Measurements from ENCODE around the gene CLRN2. TPM values are rescaled to one million over a fixed set of nuclear protein-coding genes. Genes with fewer than 3 reads are reported as not detected.
A peak's percentile ranks its signal among the peaks of the same experiment; 100 is the strongest.

CLRN2 gene, protein sequence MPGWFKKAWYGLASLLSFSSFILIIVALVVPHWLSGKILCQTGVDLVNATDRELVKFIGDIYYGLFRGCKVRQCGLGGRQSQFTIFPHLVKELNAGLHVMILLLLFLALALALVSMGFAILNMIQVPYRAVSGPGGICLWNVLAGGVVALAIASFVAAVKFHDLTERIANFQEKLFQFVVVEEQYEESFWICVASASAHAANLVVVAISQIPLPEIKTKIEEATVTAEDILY
- total RNA-seq = not detected

GRCh38 chr4:17514865-17515264 lies at the start of gene CLRN2:
Gene CLRN2, plus strand, starts transcription at chr4:17515165. Its CDS starts 102 bp downstream, at chr4:17515267.
- no peak for DNase-seq (ENCODE audit: low spot score in 2 of 2)
- H3K4me1 ChIP-seq = peaks cover 0 to 8% of the 10 kb centered on the region in 2 donors
- no peaks in the 10 kb centered on the region for H3K36me3 ChIP-seq
- intact Hi-C loops (cut with DNase I; ENCODE audit: low total_unique reads) = no loop called here
- no peaks in the 10 kb centered on the region for H3K9me3 ChIP-seq
- H3K4me3 ChIP-seq = no peak within 1 kb of the TSS
- H3K27ac ChIP-seq = no peak within 1 kb of the TSS
- no peaks in the 10 kb centered on the region for H3K27me3 ChIP-seq
- no peak for TF ChIP-seq POLR2AphosphoS5 (IDR thresholded peaks at IDR 0.05)
- no peak for TF ChIP-seq POLR2A (IDR thresholded peaks at IDR 0.05)
- TF ChIP-seq, protein P1, sequence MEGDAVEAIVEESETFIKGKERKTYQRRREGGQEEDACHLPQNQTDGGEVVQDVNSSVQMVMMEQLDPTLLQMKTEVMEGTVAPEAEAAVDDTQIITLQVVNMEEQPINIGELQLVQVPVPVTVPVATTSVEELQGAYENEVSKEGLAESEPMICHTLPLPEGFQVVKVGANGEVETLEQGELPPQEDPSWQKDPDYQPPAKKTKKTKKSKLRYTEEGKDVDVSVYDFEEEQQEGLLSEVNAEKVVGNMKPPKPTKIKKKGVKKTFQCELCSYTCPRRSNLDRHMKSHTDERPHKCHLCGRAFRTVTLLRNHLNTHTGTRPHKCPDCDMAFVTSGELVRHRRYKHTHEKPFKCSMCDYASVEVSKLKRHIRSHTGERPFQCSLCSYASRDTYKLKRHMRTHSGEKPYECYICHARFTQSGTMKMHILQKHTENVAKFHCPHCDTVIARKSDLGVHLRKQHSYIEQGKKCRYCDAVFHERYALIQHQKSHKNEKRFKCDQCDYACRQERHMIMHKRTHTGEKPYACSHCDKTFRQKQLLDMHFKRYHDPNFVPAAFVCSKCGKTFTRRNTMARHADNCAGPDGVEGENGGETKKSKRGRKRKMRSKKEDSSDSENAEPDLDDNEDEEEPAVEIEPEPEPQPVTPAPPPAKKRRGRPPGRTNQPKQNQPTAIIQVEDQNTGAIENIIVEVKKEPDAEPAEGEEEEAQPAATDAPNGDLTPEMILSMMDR (IDR thresholded peaks at IDR 0.05) = no peak

DNA sequence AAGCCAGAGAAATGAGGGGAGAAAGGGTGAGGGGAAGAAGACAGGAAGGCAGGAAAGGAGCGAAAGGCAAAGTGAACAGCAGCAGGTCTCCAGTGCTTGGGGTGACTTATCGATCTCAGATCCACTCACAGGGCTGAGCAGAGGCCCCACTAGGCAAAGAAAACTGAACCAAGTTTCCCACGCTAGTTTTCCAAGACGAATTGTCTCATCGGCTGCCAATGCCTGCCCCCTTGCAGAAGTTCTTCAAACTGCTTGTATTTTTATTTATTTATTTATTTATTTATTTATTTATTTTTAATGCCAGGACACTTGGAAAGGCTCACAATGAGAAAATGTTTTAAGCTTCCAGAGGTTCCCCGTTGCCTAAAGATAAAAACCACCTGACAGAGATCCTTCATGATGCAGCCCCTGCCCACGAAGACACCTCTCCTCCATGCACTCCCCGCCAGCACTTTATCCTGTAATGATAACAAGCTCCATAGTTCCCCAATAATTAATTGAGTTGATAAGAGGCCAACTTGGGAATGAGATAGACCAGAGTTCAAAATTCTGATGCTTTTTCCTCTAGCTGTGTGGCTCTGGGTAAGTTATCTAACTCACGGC lies 46.2 kb upstream of the CLRN2 start:
- Histone ChIP-seq H3K36me3 (no peaks in the 10 kb centered on the region), H3K4me1 (no peaks in the 10 kb centered on the region), H3K9me3 (no peaks in the 10 kb centered on the region), H3K27me3 (no peaks in the 10 kb centered on the region), H3K4me3 (no peak overlapping the region), H3K27ac (no peak overlapping the region)
- intact Hi-C loops (cut with DNase I; ENCODE audit: low total_unique reads) = no loop called here
- TF ChIP-seq, protein P1 (IDR thresholded peaks at IDR 0.05) = peak in 1 of 3 donors; percentile 17
- TF ChIP-seq POLR2A (IDR thresholded peaks at IDR 0.05) = no peak
- DNase-seq (ENCODE audit: low spot score in 2 of 2) = no peak

GRCh38 chr4:17469931-17470674 lies 44.9 kb upstream of the CLRN2 start:
- no peak for DNase-seq (ENCODE audit: low spot score in 2 of 2)
- H3K27ac ChIP-seq = no peak overlapping the region
- H3K9me3 ChIP-seq = no peaks in the 10 kb centered on the region
- TF ChIP-seq POLR2AphosphoS5 (IDR thresholded peaks at IDR 0.05) = no peak
- TF ChIP-seq, protein P1 (IDR thresholded peaks at IDR 0.05) = no peak
- no peak for TF ChIP-seq POLR2A (IDR thresholded peaks at IDR 0.05)
- H3K4me3 ChIP-seq = no peak overlapping the region
- H3K4me1 ChIP-seq = no peaks in the 10 kb centered on the region
- no peaks in the 10 kb centered on the region for H3K27me3 ChIP-seq
- intact Hi-C loops (cut with DNase I; ENCODE audit: low total_unique reads) = no loop called here
- H3K36me3 ChIP-seq = no peaks in the 10 kb centered on the region

DNA sequence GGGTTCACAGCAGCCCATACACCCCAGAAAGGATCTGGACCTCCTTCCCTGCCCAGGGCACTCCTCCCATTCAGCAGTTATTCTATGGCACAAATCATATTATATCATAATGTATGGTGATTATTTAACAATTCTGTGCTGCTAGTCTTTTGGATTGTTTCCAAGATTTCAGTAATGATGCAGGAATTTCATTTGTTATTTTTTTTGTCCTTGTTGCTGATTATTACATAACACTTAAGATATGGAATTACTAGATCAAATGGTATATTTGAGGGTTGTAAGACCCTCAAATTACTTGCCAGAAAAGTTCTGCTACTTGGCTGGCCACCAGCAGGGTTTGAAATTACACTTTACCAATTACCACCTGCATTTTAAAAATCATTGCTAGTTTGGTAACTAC lies 39.5 kb upstream of the CLRN2 start:
- H3K4me1 ChIP-seq = no peaks in the 10 kb centered on the region
- TF ChIP-seq POLR2AphosphoS5 (IDR thresholded peaks at IDR 0.05) (no peak), POLR2A (IDR thresholded peaks at IDR 0.05) (no peak)
- TF ChIP-seq, protein P1 (IDR thresholded peaks at IDR 0.05) = no peak

GRCh38 chr4:17476853-17477252 lies 38.1 kb upstream of the CLRN2 start:
- Histone ChIP-seq H3K27me3 (no peaks in the 10 kb centered on the region), H3K27ac (no peak overlapping the region), H3K9me3 (peaks cover 3 to 16% of the 10 kb centered on the region in 2 donors), H3K4me3 (no peak overlapping the region), H3K36me3 (no peaks in the 10 kb centered on the region), H3K4me1 (no peaks in the 10 kb centered on the region)
- TF ChIP-seq, protein P1 (IDR thresholded peaks at IDR 0.05) = no peak
- no peak for TF ChIP-seq POLR2AphosphoS5 (IDR thresholded peaks at IDR 0.05)
- TF ChIP-seq POLR2A (IDR thresholded peaks at IDR 0.05) = no peak
- DNase-seq (ENCODE audit: low spot score in 2 of 2) = no peak
- intact Hi-C loops (cut with DNase I; ENCODE audit: low total_unique reads) = no loop called here

More for the DNA sequence above, 39.5 kb upstream of the CLRN2 start:
- Histone ChIP-seq H3K9me3 (peaks cover 0 to 5% of the 10 kb centered on the region in 2 donors), H3K36me3 (no peaks in the 10 kb centered on the region), H3K27me3 (no peaks in the 10 kb centered on the region), H3K27ac (no peak overlapping the region), H3K4me3 (no peak overlapping the region)
- no peak for DNase-seq (ENCODE audit: low spot score in 2 of 2)
- intact Hi-C loops (cut with DNase I; ENCODE audit: low total_unique reads) = no loop called here
